ENCODE results near the gene GZMB. TPM values are rescaled to one million over a fixed set of nuclear protein-coding genes. Genes with fewer than 3 reads are reported as not detected.

GZMB gene
- total RNA-seq, 4 donors from 2014 or later: 0.91 to 11.9 TPM; not detected in 2

DNA sequence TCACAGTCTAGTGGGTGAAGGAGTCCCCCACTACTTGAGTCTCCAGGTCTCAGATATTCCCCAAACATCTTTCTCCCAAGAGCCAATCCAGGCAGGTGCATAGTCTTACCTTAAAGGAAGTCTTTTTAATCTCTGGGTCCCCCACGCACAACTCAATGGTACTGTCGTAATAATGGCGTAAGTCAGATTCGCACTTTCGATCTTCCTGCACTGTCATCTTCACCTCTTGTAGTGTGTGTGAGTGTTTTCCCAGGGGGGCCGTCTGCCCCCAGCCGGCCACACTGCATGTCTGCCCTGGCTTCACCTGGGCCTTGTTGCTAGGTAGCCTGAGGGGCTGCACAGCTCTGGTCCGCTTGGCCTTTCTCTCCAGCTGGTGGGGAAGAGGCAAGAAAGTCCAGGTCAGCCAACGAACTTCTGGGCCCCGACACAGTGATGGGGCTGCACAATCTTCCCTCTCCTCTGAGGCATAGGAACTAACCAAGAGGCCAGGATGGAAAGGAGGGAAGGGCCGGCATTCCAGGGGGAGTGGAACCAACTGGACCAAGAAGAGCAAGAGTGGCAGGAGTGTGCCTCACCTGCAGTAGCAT lies 2.1 kb downstream of the GZMB start:
- intact Hi-C loops (cut with DNase I): no loop called here

DNA sequence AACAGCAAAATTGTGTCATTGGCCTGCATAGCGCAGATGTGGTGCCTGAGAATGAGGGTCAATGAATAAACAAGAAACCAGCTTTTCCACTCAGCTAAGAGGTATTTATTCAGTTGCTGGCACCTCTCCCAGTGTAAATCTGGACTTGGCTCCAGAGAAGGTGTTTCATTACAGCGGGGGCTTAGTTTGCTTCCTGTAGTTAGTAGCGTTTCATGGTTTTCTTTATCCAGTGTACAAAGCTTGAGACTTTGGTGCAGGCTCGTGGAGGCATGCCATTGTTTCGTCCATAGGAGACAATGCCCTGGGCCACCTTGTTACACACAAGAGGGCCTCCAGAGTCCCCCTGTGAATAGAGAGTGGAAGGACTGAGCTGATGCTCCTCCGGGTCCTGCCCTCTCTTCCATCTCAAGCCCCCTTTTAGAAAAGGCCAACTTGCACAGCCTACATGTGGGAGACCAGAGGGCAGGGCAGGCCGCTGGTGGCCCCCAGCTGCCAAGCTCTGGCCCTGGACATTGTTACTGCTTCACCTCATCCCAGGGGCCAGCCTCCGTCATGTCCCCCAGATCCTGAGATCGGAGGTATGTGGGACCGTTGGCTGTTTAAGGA lies 3.0 kb downstream of the GZMB start:
- no peaks in the 10 kb centered on the region for H3K36me3 ChIP-seq
- no peaks in the 10 kb centered on the region for H3K4me1 ChIP-seq
- H3K27me3 ChIP-seq: no peaks in the 10 kb centered on the region
- no peak overlapping the region for H3K4me3 ChIP-seq
- H3K27ac ChIP-seq (replicated peaks in 1 of 4): no peak overlapping the region
- intact Hi-C loops (cut with DNase I): no loop called here
- H3K9me3 ChIP-seq: no peaks in the 10 kb centered on the region
- peak; percentile 87 for DNase-seq (ENCODE audit: extremely low spot score)
- no peak for TF ChIP-seq POLR2AphosphoS5 (IDR thresholded peaks at IDR 0.05)
- no peak for TF ChIP-seq EP300 (IDR thresholded peaks at IDR 0.05)
- TF ChIP-seq POLR2A (IDR thresholded peaks at IDR 0.05; ENCODE audit: low read depth): no peak
- TF ChIP-seq, protein P1, sequence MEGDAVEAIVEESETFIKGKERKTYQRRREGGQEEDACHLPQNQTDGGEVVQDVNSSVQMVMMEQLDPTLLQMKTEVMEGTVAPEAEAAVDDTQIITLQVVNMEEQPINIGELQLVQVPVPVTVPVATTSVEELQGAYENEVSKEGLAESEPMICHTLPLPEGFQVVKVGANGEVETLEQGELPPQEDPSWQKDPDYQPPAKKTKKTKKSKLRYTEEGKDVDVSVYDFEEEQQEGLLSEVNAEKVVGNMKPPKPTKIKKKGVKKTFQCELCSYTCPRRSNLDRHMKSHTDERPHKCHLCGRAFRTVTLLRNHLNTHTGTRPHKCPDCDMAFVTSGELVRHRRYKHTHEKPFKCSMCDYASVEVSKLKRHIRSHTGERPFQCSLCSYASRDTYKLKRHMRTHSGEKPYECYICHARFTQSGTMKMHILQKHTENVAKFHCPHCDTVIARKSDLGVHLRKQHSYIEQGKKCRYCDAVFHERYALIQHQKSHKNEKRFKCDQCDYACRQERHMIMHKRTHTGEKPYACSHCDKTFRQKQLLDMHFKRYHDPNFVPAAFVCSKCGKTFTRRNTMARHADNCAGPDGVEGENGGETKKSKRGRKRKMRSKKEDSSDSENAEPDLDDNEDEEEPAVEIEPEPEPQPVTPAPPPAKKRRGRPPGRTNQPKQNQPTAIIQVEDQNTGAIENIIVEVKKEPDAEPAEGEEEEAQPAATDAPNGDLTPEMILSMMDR (IDR thresholded peaks at IDR 0.05): no peak
- WGBS: 62% methylated on average over 10 of the region's 10 CpGs

More for the DNA sequence above, 2.1 kb downstream of the GZMB start:
- Histone ChIP-seq H3K4me3 (no peak overlapping the region), H3K27ac (replicated peaks in 1 of 4) (no peak overlapping the region), H3K9me3 (no peaks in the 10 kb centered on the region), H3K4me1 (no peaks in the 10 kb centered on the region), H3K36me3 (no peaks in the 10 kb centered on the region), H3K27me3 (no peaks in the 10 kb centered on the region)
- TF ChIP-seq EP300 (IDR thresholded peaks at IDR 0.05) (no peak), POLR2AphosphoS5 (IDR thresholded peaks at IDR 0.05) (no peak), POLR2A (IDR thresholded peaks at IDR 0.05; ENCODE audit: low read depth) (no peak)
- TF ChIP-seq, protein P1 (IDR thresholded peaks at IDR 0.05): no peak
- DNase-seq (ENCODE audit: extremely low spot score): peak; percentile 66
- 74% methylated on average over 11 of the region's 11 CpGs for WGBS

DNA sequence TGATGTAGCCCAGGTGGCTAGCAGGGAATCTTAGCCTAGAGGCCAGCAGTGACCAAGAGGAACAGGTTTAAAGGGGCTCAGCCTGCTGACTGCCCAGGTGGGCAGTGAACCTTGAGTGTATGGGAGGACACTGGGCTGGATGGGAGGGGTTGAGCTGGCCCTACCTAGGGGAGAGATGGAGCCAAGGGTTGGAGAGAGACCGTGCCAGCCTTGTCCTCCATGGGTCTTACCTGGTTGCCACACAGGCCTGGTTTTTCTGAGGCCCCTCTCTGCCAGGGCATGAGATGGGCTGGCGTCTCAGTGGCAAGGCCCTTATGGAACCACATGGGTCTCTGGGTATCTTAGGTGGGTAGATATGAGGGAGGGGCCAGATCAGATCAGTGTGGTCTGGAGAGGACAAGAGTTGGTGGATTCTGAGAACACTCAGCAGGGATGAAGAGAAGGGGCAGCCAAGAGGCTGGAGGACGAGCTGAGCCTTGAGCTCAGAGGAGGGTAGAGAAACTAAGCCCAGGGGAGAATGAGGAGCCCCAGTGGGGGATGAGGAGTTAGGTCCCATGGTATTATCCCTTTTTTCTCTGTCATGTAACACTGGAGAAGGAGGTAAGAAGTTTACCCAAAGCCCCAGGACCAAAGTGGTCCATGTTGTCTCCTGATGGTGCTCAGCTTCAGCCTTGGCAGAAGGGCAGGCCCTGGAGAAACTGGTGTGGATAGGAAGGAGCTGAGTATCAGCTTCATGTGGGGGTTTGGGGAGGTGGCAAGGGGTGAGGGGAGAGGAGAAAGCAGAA lies 3.7 kb downstream of the GZMB start:
- no peak overlapping the region for H3K4me3 ChIP-seq
- H3K36me3 ChIP-seq: no peaks in the 10 kb centered on the region
- intact Hi-C loops (cut with DNase I): no loop called here
- WGBS: 68% methylated on average over 3 of the region's 3 CpGs
- no peak for TF ChIP-seq EP300 (IDR thresholded peaks at IDR 0.05)
- TF ChIP-seq POLR2A (IDR thresholded peaks at IDR 0.05; ENCODE audit: low read depth): no peak
- no peak for TF ChIP-seq POLR2AphosphoS5 (IDR thresholded peaks at IDR 0.05)
- TF ChIP-seq, protein P1 (IDR thresholded peaks at IDR 0.05): no peak
- peak; percentile 77 for DNase-seq (ENCODE audit: extremely low spot score)
- no peaks in the 10 kb centered on the region for H3K9me3 ChIP-seq
- no peak overlapping the region for H3K27ac ChIP-seq (replicated peaks in 1 of 4)
- H3K27me3 ChIP-seq: no peaks in the 10 kb centered on the region
- no peaks in the 10 kb centered on the region for H3K4me1 ChIP-seq

DNA sequence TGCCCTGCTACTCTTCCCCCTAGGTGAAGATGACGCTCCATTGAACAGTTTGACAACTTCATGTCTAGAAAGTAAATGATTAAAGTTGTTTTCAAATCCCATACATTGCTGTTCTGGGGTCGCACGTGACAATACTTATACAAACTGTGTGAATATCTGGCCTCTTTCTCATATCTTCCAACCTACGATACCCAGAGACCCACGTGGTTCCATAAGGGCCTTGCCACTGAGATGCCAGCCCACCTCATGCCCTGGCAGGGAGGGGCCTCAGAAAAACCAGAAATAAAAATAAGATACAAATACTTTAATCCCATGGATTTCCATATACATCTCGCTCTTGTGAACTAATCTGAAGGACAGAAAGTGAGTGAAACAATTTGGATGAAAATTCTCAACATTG lies 4.5 kb downstream of the GZMB start:
- 79% methylated on average over 6 of the region's 6 CpGs for WGBS
- Histone ChIP-seq H3K9me3 (no peaks in the 10 kb centered on the region), H3K27me3 (no peaks in the 10 kb centered on the region), H3K4me1 (no peaks in the 10 kb centered on the region), H3K27ac (replicated peaks in 1 of 4) (no peak overlapping the region), H3K36me3 (no peaks in the 10 kb centered on the region), H3K4me3 (no peak overlapping the region)
- no peak for TF ChIP-seq POLR2AphosphoS5 (IDR thresholded peaks at IDR 0.05)
- no peak for TF ChIP-seq EP300 (IDR thresholded peaks at IDR 0.05)
- TF ChIP-seq, protein P1 (IDR thresholded peaks at IDR 0.05): no peak
- no peak for TF ChIP-seq POLR2A (IDR thresholded peaks at IDR 0.05; ENCODE audit: low read depth)
- intact Hi-C loops (cut with DNase I): no loop called here
- no peak for DNase-seq (ENCODE audit: extremely low spot score)

All from esophagus muscularis mucosa (tissue), 4 donors.